Neural progenitor cell (in vitro differentiated cells): ENCODE measurements around the gene WDR75.

Source experiments
- EZH2 ChIP-seq: fragments of 200-600 bp; sonication (generic); IDR thresholded peaks from 2 replicates; pipeline ENCODE4 v1.6.1; 2017; ENCODE audit warnings: antibody characterized with exemption, mild to moderate bottlenecking, moderate library complexity
- TF ChIP-seq, protein P1 (sequence below): fragments of 200-600 bp; sonication (generic); IDR thresholded peaks from 2 replicates; pipeline ENCODE4 v1.5.1; 2017; ENCODE audit warnings: antibody characterized with exemption, mild to moderate bottlenecking

DNA sequence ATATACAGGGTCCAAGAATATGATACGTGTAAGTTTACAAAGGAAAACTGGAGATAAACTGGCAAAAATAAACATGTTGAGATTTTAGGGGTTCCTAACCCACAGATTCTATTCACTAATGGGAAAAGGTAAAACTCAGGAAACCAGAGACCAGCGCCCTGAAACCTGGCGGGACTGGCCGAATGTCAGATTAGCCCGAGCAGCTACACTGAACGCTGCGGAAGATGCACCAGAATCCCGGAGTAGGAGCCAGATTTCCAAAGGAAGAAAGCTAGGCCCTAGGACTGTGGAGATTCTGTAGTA lies 679 bp upstream of the WDR75 start:
- TF ChIP-seq, protein P1, sequence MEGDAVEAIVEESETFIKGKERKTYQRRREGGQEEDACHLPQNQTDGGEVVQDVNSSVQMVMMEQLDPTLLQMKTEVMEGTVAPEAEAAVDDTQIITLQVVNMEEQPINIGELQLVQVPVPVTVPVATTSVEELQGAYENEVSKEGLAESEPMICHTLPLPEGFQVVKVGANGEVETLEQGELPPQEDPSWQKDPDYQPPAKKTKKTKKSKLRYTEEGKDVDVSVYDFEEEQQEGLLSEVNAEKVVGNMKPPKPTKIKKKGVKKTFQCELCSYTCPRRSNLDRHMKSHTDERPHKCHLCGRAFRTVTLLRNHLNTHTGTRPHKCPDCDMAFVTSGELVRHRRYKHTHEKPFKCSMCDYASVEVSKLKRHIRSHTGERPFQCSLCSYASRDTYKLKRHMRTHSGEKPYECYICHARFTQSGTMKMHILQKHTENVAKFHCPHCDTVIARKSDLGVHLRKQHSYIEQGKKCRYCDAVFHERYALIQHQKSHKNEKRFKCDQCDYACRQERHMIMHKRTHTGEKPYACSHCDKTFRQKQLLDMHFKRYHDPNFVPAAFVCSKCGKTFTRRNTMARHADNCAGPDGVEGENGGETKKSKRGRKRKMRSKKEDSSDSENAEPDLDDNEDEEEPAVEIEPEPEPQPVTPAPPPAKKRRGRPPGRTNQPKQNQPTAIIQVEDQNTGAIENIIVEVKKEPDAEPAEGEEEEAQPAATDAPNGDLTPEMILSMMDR: no peak
- TF ChIP-seq EZH2: no peak
